Gastrocnemius medialis (tissue), 4 donors: ENCODE results near the gene SZT2.

ENCODE experiments used
- POLR2A ChIP-seq, 2 donors: fragments of 450-650 bp; IDR thresholded peaks; one replicate each; pipeline ENCODE4 v1.6.1; 2017; ENCODE audit warnings: antibody characterized with exemption in 2 of 2, mild to moderate bottlenecking in 2 of 2, moderate library complexity in 2 of 2
- TF ChIP-seq, protein P1 (sequence below), 5 experiments: fragments of 450-650 bp in 3 of 5; fragments of 200-600 bp in 2 of 5; sonication (generic) in 2 of 5; IDR thresholded peaks in 4 of 5; conservative IDR thresholded peaks in 1 of 5; 1 replicate in 4 of 5; 2 replicates in 1 of 5; pipeline ENCODE4 v1.5.1; 2016 to 2019; ENCODE audit warnings: antibody characterized with exemption in 5 of 5, mild to moderate bottlenecking in 3 of 5, moderate library complexity in 3 of 5

- TF ChIP-seq, protein P1, sequence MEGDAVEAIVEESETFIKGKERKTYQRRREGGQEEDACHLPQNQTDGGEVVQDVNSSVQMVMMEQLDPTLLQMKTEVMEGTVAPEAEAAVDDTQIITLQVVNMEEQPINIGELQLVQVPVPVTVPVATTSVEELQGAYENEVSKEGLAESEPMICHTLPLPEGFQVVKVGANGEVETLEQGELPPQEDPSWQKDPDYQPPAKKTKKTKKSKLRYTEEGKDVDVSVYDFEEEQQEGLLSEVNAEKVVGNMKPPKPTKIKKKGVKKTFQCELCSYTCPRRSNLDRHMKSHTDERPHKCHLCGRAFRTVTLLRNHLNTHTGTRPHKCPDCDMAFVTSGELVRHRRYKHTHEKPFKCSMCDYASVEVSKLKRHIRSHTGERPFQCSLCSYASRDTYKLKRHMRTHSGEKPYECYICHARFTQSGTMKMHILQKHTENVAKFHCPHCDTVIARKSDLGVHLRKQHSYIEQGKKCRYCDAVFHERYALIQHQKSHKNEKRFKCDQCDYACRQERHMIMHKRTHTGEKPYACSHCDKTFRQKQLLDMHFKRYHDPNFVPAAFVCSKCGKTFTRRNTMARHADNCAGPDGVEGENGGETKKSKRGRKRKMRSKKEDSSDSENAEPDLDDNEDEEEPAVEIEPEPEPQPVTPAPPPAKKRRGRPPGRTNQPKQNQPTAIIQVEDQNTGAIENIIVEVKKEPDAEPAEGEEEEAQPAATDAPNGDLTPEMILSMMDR (IDR thresholded peaks at IDR 0.05 in 4 of 5, conservative IDR thresholded peaks at IDR 0.05 in 1 of 5), result no peak
- no peak for TF ChIP-seq POLR2A (IDR thresholded peaks at IDR 0.05)
Measured at GRCh38 chr1:43354936-43355335, 34.8 kb upstream of the SZT2 start.
